Bone marrow (tissue), 2 donors: ENCODE measurements around the gene CGB2.
"Not testable (repeated sequence)": the region's sequence is repeated elsewhere in the genome, so short reads cannot be mapped to it uniquely, and the experiment has no call there.

ENCODE experiments used
- DNase-seq, 2 donors: peaks; one replicate each; lab custom pipeline; 2025; lab: John Stamatoyannopoulos, UW

Gene CGB2

GRCh38 chr19:49031642-49032301 is at the start of gene CGB2:
Gene CGB2 (plus strand): TSS chr19:49031890. CDS start chr19:49032096, 206 bp downstream.
- DNase-seq = not testable (repeated sequence)

DNA sequence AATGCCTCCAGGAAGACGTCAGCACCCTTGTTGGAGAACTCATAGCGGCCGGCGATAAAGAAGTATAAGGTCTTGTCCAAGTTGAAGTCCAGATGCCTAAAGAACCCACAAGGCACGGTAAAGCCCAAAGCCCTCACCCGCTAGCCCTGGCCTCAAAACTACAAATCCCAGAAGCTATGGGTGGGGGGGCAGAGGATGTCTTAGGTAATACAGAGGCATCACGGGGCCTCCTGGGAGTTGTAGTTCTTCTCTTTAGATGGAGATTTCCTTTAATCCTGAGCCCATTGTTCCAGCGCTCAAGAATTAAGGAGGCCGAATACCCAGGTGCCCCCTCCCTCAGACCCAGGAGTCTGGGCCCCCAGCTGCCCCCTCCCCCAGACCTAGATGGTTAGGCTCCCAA is 49.4 kb upstream of the CGB2 start:
- no peak for DNase-seq

- no peak for DNase-seq
These were observed 46.0 kb upstream of the CGB2 start for GRCh38 chr19:48985711-48986110.

- no peak for DNase-seq
These were observed 45.5 kb upstream of the CGB2 start for GRCh38 chr19:48986211-48986610.

- DNase-seq = no peak
These were observed 44.4 kb upstream of the CGB2 start for GRCh38 chr19:48987323-48987722.

DNA sequence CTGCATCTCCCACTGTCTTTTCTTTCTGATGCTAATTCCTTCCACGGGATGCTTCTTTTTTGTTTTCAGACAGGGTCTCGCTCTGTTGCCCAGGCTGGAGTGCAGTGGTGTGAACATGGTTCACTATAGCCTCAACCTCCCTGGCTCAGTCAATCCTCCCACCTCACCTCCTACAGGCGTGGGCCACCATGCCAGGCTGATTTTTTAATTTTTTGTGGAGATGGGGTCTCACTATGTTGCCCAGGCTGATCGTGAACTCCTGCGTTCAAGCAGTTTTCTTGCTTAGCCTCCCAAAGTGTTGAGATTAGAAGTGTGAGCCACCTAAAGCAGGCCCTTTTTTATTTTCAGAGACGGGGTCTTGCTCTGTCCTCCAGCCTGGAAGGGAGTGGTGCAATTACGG is 43.4 kb upstream of the CGB2 start:
- no peak for DNase-seq

- DNase-seq = no peak
These were observed 42.8 kb upstream of the CGB2 start for GRCh38 chr19:48988860-48989259.

- no peak for DNase-seq
These were observed 41.9 kb upstream of the CGB2 start for GRCh38 chr19:48989701-48990291.

- DNase-seq = no peak
These were observed 41.3 kb upstream of the CGB2 start for GRCh38 chr19:48990400-48990799.

GRCh38 chr19:48991011-48991609 is 40.6 kb upstream of the CGB2 start:
- DNase-seq = no peak

GRCh38 chr19:48991873-48992580 is 39.7 kb upstream of the CGB2 start:
- DNase-seq = peak in 1 of 2 donors; percentile 21

- DNase-seq = peak in 1 of 2 donors; percentile 50
These were observed 39.0 kb upstream of the CGB2 start for GRCh38 chr19:48992581-48993174.

DNA sequence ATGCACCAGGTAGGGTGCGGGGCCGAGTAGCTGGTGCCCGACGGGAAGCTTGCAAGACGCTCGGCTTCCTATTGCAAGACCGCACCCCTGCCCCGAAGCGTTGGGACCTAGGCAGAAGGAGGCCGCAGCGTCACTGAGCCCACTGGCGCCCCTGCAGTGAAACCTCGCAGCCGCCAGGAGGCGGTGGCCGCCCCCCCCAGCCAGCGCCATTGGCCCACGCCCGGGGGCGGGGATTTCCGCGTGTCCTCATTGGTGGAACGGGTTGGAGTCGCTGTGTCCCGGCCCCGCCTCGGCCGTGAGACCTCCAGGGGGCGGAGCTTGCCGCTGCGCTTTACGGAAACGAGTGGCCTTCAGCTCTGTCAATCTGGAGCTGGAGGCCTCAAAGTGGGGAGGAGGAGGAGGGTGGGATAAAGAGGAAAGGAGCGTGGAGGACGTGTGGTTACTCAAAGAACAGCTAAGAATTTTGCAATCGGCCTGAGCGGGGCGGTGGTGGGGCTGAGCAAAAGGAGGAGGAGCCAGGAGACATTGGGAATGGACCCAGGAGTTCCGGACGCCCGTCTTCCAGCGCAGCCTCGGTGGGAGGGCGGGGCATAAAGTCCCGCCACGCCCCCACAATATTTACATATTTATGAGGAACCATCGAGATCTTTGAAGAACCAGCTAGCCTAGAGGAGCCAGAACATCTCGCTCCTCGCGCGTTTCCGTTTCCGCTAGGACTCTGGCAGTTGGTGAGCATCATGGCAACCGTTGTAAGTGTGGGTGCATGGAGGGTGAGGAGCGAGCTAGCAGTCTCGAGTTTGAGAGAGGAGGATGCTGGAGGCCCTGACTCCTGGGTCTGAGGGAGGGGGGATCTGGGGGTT is 38.3 kb upstream of the CGB2 start, which contains the start of the genes GYS1 and RUVBL2:
Gene GYS1 (minus strand): TSS at position 135 of the 860 bp plus-strand sequence. CDS start 197 bp downstream, outside the sequence.
Gene RUVBL2 (plus strand): TSS at position 713 of the 860 bp plus-strand sequence. CDS start 25 bp downstream, at position 738.
- peak; percentile 99 to 100 for DNase-seq

DNA sequence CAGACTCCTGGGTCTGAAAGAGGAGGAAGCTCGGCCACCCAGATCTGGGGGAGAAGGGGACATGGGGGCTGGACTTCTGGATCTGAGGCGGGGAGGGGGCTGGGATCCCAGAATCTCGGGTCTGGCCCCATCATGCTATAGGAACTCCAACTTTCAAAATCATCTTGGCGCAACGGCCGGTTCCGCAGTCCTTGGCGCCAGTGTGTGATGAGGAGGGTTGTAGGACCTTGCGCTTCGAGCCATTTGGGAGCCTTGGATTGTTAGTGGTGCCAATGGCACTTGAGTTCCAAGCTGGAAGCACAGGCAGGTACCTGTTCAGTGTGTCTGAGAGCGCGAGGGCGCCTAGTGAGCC is 37.7 kb upstream of the CGB2 start:
- no peak for DNase-seq

GRCh38 chr19:48997972-48998371 is 33.7 kb upstream of the CGB2 start:
- DNase-seq = peak; percentile 4 to 9

- peak in 1 of 2 donors; percentile 10 for DNase-seq
These were observed 32.0 kb upstream of the CGB2 start for GRCh38 chr19:48999481-49000325.

GRCh38 chr19:49004133-49004532 is 27.6 kb upstream of the CGB2 start:
- DNase-seq = no peak

- no peak for DNase-seq
These were observed 26.6 kb upstream of the CGB2 start for GRCh38 chr19:49004964-49005614.

GRCh38 chr19:49006905-49007304 is 24.8 kb upstream of the CGB2 start:
- DNase-seq = no peak

GRCh38 chr19:49009828-49010227 is 21.9 kb upstream of the CGB2 start:
- no peak for DNase-seq
